Amygdala (tissue), 56 donors: Measurements from ENCODE around the gene KRT23.
"Not testable (repeated sequence)": the region's sequence is repeated elsewhere in the genome, so short reads cannot be mapped to it uniquely, and the experiment has no call there.

Experiments used
- DNase-seq, 56 donors: peaks; one replicate each; lab custom pipeline; 2025; lab: John Stamatoyannopoulos, UW

Gene KRT23

DNA sequence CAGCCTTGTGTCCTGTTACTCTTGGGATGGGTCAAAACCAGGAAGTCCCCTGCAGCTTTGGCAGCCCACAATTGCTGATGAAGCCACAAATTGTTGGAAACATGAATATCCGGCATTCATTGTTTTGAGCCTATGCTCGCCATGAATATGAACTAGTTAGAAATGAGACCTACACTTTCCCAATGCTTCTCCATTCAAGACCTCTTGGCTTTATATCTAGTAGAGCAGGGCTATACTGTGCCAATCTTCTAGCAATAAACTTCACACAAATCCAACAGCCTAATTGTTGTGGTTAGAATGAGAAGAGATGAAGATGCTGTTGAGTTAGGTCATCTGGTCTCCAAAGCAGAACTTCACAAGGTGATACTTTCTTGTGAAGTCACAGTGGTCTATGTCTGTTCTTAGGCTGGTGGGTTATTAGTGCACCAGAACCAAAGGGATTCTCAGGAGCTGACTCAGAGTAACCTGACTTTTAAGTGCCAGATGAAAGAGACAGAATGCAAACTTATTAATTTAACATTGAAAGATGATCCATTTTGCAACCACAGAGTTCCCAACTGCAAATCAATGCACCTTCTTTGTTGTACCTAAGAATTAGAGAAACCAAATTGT lies 13.7 kb upstream of the KRT23 start:
- DNase-seq: no peak

DNA sequence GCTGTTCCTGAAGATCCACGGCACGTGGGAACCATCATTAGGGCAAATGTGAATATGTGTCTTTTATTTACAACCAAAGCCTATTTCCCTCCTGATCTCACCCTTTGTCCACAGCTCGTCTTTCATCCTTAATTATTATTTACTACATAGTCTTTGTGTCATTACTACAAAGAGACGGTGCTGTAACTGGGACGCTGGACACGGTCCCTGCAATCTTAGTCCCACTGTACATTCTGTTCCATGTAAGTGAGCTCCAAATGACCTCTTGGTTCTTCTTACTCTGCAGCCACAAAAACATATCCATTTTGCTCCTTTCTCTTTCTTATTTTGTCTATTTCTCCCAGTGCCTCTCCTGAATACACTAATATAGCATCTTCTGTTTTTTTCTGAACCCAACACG lies 12.7 kb upstream of the KRT23 start:
- DNase-seq: no peak

DNA sequence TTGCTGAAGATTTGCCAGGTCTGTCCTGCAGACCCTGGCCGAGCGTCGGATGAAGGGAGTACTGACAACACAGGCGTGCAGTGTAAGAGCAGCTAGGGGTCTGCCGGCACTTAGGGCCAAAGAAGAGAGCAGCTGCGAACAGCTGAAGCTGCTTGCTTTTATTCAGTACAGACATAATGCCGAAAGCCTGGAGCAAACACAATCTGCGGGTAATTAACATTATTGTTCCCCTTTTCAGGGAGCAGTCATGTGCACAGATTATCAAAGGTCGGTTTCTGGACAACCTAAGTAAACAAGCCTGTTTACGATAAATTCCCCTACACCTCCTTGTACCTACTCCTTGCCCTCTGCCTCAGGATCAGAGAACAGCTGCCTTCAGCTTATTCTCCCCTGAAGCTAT lies 12.0 kb upstream of the KRT23 start:
- no peak for DNase-seq

DNA sequence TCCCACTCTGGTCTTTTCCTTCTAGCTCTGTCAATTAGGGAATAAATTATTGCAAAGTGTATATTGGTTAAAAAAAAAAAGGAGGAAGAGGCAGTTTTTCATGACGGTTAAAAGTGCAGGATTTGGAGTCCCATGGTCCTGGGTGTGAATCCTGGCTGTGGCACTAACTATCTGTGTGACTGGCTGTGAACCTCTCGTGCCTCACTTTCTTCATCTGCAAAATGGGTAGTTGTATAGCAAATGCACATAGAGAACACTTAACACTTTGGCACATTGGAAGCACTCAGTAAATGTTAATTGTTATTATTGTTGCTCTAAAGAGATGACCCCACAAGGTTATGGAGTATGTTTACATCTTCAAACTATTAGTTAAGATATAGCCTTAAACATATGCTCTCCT lies 10.5 kb upstream of the KRT23 start:
- no peak for DNase-seq

DNA sequence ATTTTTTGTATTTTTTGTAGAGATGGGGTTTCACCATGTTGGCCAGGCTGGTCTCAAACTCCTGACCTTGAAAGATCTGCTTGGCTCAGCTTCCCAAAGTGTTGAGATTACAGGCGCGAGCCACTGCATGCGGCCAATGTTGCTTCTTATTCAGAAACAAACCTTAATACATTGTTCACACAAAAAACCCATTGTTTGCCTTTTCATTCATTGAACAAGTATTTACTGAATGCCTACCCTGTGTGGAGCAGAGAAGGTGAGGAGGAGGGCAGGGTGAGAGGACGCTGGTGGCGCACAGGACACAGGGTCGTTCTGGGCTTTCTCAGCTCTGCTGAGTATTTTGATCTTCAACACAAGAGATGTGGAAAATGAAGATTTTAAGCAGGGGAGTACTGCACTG lies 8.0 kb upstream of the KRT23 start:
- DNase-seq: no peak

DNA sequence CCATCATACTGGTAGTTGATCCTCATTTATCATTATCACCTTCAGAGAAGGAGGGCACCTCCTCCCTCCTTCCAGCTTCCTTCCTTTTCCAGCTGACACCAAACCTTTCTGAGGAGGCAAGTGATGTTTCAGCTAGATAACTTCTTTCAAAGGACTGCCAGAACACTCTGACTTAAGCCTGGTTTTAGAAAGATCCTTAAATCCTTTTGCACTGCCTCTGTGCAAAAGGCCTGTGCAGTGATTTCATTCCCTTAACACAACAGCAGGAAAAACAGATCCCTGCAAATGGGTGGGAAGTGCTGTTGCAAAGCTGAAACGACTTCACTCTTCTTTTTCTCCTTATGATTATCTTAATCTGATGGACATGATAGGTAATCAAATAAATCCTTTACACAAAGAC lies 7.1 kb upstream of the KRT23 start:
- no peak for DNase-seq

DNA sequence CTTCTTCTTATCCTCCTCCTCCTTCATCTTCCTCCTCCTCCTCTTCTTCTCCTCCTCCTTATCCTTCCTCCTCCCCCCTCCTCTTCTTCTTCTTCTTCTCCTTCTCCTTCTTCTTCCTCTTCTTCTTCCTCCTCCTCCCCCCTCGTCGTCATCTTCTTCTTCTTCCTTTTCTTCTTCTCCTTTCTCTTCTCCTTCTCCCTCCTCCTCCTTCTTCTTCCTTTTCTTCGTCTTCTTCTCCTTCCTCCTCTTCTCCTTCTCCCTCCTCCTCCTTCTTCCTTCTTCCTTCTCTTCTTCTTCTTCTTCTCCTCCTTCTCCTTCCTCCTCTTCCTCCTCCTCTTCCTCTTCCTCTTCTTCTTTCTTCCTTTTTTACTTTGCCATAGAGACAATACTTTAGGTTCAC lies 5.1 kb upstream of the KRT23 start:
- no peak for DNase-seq

DNA sequence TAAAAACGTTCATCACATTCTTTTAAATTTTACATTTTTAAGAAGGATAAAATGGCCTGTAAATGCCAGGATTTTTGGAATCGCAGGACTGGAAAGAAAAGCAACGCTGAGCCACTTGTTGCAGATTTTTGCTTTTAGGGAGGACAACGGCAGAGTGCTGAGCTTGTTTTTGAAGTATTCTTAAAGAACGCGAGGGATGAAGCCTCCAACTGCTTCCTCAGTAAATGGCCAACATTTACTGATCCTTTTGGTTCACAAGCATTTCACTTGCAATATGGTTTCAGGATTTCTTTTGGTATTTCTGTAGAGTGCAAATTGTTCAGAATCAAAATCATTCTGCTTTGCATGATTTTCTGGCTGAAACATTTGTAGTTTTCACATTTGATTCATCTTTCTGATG lies 2.8 kb upstream of the KRT23 start:
- no peak for DNase-seq

DNA sequence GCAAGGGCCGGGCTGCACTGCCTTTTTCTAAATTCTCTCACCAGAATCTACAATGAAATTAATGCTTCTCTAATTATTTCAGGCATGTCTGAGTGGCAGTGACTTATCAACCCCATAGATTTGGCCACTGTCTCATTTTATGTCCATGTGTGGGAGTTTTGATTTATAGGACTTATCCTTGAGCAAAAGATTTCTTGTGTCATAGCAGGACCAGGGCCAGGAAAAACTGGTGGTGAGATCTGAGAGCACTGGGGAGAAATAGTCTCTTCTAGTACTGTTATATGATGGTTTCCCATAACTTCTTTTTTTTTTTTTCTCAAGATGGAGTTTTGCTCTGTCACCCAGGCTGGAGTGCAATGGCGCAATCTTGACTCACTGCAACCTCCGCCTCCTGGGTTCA lies 1.5 kb upstream of the KRT23 start:
- DNase-seq: no peak

DNA sequence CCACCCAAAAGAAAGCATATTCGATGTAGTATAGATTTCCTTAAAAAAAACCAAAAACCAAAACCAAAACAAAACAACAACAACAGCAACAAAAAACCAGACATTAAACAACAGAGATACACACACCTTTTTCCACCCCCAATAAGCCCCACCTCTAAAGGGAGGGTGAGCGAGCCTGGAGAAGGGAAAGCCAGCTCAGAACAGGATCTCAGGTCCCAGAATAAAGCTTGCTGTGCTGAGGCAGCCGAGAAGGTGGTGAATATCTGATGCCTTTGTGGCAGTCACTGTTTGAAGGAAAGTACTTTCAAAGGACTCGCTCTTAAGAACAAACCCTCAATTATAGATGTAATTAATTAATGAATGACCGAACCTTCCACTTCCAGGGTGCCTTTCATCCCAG lies 470 bp downstream of the KRT23 start:
- no peak for DNase-seq

DNA sequence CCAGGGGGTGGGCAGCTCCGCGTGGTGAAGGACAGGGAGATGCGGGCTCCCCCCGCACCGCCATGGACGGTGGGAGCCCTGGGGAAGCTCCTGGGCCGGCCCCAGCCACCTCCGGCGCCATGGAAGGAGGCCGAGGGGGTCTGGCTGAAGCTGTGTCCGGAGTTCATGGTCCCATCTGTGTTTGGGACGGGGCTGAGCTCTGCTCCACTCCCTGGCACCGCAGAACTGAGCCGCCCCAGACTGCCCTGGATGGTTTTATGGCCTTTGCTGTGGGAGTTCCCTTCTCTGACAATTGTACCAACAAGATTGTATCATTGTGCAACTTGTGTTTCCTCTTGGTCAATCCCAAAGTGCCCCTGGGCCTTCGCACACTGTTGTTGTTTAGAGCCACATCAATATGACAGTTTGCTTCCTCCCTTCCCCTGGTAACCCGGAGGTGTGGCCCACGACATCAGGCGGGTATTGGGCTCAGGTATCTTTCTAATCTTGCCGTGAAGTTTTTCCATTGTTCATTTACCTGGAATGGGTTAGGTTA lies 942 bp downstream of the KRT23 start:
- DNase-seq: no peak

DNA sequence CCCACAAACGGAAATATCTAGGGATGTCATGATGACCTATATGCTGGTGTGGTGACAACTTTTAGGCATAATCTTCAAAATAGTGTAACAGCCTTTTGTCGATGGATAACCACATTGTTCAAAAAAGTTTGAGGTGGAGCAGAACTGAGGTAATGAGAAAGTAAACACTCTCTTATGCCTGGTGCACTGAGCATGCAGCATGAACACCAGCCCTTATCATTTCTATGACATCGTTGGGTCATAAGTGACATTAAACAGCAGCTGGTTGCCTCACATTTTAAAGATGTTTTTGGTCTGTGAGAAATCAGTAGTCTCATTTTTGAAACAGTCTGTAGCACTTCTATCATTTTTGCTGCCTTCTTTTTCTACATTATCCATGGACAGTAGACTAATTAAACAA lies 1.8 kb downstream of the KRT23 start:
- DNase-seq: no peak

DNA sequence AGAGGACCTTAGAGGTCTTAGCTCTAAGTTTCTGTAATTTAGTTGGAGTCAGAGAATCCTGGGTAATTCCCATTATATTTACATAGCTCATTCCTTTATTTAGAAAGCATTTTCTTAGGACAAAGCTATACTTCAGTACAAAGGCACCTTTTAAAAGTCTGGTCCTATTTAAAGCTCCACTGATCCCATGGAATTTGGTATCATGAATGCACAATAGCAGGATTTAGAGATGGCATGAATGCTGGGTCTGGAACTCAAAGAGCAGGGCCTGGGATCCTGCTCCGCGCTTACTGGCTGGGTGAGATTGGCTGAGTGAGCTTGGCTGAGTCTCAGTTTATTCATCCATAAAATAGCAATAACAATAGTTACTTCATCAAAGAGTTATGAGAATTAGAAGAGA lies 4.8 kb downstream of the KRT23 start:
- peak in 1 of 56 donors; percentile 12 for DNase-seq

DNA sequence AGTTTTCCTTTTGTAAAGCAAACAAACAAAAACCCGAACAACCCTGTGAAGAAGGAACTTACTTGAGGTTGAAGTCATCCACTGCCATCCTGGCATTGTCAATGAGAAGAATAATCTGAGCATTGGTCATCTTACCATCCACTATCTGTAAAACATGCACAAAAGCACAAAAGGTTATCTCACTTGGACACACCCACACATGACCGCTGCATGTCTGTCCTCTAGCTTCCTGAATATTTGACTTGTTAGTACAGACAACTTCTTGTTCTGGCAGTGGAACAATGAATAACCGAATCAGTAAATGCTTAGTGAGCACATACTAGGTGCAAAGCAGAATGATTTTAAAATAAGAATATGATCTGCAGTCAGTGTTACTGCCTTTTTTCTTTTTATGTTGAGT lies 6.1 kb downstream of the KRT23 start:
- DNase-seq: no peak

DNA sequence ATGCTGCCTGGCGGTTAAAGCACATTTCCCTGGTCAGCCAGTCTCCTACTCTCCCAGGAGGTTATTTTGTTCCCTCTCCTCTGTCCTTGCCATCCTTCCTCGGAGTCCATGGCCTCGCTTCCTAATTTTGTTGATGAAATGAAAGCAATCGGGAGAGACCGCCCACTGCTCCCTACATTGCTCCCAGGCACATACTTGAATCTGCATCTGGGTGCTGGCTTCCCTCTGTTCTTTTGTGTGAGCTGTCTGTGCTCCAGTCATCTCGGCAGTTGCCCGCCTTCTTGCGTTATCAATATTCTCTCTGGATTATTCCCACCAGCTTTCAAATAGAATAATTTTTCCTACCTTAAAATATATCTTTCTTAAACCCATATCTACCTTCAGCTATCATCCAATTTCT lies 11.1 kb downstream of the KRT23 start:
- DNase-seq: no peak

DNA sequence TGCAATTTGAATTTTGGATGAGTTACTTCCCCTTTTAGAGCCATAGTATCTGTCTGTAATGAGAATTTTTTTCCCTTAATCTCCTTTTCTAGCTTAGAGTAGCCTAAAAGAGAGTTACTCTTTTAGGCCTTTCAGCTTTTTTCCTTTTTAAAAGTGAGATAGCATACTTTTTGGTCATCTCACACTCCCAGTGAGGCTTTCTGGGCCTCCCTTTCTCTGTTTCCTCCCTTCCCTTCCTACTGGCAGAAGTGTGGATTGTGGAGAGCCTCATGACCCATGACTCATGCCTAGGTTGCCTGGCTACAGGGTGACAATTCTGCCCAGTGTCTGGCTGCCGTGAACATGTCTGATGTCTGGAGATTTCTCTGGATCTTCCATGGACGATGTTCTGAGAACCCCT lies 15.2 kb downstream of the KRT23 start:
- DNase-seq: peak in 24 of 56 donors; percentile 1 to 55 (median 12)

DNA sequence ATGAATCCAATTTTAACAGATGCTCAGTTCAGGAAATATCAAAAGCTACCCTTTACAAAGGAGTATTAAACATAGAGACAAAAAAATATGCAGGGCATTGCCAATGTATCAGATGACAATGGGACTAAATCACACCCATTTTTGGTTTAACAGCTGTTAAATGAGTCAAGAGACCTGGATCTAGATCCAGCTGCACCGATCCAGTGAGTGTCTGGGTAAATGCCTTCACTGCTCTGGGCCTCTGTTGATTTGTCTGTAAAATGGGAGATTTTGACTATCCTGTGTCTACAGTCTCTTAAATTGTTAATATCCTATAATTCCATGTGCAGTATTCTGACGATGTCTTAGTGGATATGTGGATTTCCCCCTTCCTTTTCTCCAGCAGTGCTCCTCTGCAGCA lies 16.4 kb downstream of the KRT23 start:
- no peak for DNase-seq

DNA sequence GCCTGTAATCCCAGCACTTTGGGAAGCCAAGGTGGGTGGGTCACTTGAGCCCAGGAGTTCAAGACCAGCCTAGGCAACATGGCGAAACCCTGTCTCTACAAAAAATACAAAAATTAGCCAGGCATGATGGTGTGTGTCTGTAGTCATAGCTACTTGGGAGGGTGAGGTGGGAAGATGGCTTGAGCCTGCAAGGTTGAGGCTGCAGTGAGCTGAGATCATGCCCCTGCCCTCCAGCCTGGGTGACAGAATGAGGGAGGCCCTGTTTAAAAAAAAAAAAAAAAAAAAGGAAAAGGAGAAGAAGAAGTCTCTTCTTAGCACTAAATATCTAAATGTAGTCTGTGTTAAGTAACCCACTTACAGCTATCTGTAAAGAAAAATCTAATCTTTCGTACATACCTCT lies 20.3 kb downstream of the KRT23 start:
- DNase-seq: not testable (repeated sequence)

DNA sequence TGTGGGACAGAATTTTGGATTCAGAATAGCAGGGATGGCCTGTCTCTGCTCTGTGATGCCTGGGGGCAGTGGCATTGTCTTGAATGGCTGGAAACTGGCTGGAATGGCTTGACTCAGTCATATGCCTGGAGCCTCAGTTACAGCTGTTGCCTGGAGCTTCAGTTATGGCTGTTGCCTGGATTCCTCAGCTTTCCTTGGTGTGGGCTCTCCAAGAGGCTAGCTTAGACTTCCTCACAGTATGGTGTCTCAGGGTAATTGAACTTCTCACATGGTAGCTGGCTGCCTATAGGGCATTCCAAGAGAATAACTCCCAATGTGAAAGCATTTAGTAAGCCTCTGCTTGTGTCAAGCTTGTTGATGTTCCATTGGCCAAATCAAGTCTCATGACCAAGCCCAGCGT lies 21.1 kb downstream of the KRT23 start:
- DNase-seq: no peak

DNA sequence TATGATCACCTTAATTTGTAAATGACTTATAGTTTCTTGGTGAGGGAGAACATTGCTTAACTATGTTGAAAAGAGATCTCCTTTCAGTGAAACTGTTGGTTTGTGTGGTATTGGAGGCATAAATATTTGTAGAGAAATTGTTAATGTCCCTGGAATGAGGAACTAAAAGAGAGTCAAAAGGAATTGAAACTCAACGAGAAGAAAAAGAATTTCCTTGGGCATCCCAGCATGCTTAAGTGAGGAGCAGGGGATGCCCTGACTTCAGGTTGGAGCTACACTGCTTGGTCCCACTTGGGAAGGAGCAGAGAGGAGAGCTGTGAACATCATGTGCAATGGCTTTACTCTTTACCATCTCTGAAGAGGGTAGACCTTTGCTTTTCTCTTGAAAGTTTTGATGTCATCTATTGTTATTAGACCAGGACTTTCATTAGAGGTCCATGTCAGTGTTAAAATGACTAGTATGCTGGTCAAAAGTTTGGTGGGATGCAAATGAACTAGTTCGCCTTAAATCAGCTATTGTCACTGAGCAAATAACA lies 21.7 kb downstream of the KRT23 start:
- no peak for DNase-seq

DNA sequence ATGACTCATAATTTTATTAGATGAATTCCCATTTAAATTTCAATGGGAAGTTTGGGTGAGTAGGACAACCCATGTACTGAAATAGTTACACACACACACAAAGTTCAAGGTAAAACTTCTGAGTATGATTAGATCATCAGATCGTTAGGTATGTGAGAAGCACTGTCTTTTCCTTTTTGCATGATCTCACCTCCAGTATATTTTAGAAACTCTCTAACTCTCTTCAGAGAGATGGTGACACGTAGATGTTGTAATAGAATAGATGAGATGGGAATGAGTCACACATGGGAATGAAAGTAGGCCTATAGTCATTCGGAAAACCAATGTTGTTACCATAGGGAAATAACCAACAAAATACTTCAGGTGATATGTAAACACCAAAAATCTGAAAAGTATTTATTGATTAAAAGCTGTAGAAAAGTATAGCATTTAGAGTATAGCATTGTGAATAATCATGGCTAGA lies 22.2 kb downstream of the KRT23 start:
- no peak for DNase-seq

DNA sequence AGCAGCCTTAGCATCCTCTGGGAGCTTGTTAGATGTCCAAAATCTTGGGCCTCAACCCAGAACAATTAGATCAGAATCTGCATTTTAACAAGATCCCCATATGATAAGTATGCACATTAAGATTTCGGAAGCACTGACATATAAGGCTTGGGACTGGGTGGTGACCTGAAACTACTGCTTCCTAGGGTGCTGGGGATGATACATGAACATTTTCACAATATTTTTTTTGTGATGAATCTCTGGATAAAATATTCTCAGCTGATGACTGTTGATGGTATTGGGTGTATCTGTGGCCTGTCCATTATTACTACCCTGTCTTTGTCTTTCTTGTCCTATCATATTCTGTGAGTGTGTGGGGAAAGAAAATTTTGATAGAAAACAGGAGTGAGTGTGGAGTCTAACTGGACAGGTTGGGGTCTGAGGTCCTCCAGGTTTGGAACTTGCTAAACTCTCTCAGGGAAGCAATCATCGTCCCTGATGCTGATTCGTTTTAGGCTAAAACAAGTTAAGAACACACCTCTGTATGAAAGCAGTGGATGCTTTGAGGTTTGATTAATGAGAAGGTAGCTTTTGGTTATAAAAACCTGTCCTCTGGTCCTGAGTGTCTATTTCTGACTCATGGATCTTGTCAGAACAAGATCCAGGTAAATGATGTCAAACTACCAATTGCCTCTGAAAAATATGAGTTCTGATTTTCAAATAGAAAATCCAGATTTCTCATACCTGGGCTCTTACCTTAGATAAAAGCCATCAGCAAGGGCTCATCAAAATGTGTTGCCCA lies 23.2 kb downstream of the KRT23 start:
- DNase-seq: no peak
